ENCODE measurements around the gene PICALM.
A peak's percentile ranks its signal among the peaks of the same experiment; 100 is the strongest.

The PICALM gene

GRCh38 chr11:86073948-86074347 is 5.1 kb upstream of the PICALM start:
- no peak for DNase-seq

- no peak for DNase-seq
These were observed 3.3 kb upstream of the PICALM start for GRCh38 chr11:86072211-86072610.

- no peak for DNase-seq
These were observed 1.5 kb upstream of the PICALM start for GRCh38 chr11:86070142-86071056.

GRCh38 chr11:86069408-86070101 is 671 bp upstream of the PICALM start:
- no peak for DNase-seq

- DNase-seq, result peak; percentile 30
These were observed 579 bp downstream of the PICALM start for GRCh38 chr11:86068138-86068871.

GRCh38 chr11:86067851-86068137 is 1.1 kb downstream of the PICALM start:
- DNase-seq, result no peak

GRCh38 chr11:86067009-86067850 is 1.7 kb downstream of the PICALM start:
- DNase-seq, result no peak

GRCh38 chr11:86066657-86067008 is 2.3 kb downstream of the PICALM start:
- no peak for DNase-seq

GRCh38 chr11:86066033-86066432 is 2.9 kb downstream of the PICALM start:
- no peak for DNase-seq

- DNase-seq, result no peak
These were observed 4.6 kb downstream of the PICALM start for GRCh38 chr11:86064220-86064803.

GRCh38 chr11:86063536-86063935 is 5.3 kb downstream of the PICALM start:
- DNase-seq, result no peak

GRCh38 chr11:86062719-86063118 is 6.2 kb downstream of the PICALM start:
- DNase-seq, result no peak

- no peak for DNase-seq
These were observed 7.2 kb downstream of the PICALM start for GRCh38 chr11:86061483-86062205.

GRCh38 chr11:86060544-86060943 is 8.3 kb downstream of the PICALM start:
- no peak for DNase-seq

- no peak for DNase-seq
These were observed 10.5 kb downstream of the PICALM start for GRCh38 chr11:86058360-86058759.

- DNase-seq, result no peak
These were observed 12.5 kb downstream of the PICALM start for GRCh38 chr11:86056351-86056854.

GRCh38 chr11:86052693-86053641 is 15.9 kb downstream of the PICALM start:
- DNase-seq, result no peak

- no peak for DNase-seq
These were observed 18.6 kb downstream of the PICALM start for GRCh38 chr11:86050196-86050709.

GRCh38 chr11:86047275-86047991 is 21.5 kb downstream of the PICALM start:
- no peak for DNase-seq

All from effector CD8-positive, alpha-beta T cell (primary cell).